ENCODE measurements around the gene DSCAML1.

DSCAML1 gene

DNA sequence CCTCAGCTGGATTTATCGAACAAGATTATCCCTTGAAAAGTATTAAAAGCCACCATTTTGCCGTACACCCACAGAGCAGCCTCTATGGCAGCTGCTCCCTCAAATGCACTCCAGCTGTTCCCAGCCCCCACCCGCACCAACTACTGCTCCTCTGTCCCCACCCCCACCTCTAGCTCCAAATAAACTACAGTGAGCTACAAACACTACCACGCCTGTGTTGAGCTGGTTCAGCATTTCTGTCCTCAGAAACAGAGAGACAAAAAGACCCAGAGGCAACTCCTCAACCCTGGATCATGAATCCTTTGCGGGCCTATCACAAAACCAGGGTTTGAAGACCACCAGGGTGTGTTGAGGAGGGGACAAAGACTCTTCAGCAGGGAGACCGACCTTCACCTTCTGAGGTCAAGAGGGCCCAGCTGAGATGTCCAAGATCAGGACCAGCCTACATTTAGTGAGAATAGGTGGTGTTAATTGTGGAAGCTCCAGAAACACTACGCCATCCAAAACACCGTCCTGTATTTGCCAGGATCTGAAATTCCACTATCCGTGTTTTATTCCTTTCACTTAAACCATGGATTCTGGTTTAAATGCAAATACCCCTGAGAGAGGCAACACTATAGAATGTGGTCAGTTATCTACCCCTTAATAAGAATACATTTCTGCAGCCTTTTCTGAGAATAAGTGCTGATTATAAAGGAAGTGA is 195.9 kb downstream of the DSCAML1 start:
- no peak overlapping the region for H3K4me3 ChIP-seq (ENCODE audit: low read length)
- H3K27ac ChIP-seq (ENCODE audit: low read length): no peak overlapping the region
- no peak overlapping the region for H3K9ac ChIP-seq (ENCODE audit: low read length)

DNA sequence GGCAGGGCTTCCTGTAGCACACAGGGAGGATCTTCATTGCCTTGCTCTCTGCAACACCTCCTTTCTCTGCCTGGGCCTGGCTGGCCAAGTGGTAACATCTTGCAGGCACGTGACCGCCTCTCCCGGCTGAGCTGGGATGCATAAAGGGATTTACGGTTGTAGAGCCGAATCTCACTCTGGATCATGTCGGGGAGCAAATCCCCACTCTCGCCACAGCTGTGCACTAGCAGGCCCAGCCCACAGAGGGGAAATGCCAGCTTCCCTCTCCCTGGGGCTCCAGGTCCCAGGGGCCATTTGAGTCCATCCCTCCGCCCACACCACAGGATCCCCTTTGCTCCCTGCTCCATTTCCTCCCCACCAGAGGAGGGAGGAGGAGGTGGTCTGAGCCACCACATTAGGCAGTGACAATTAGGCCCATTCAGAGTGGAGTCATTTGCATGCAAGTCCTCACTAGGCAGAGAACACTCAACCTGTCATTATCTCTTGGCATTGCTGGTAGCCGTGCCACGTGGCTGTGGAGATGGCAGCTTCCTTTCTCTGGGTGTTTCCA is 196.7 kb downstream of the DSCAML1 start:
- H3K36me3 ChIP-seq (replicated peaks; ENCODE audit: low read depth, low read length): no peaks in the 10 kb centered on the region
- H3K4me2 ChIP-seq (ENCODE audit: low read length): no peak overlapping the region
- no peaks in the 10 kb centered on the region for H3K79me2 ChIP-seq (ENCODE audit: low read length)
- peaks cover 20% of the 10 kb centered on the region for H3K27me3 ChIP-seq (ENCODE audit: low read depth, low read length)
- no peak overlapping the region for H3K9ac ChIP-seq (ENCODE audit: low read length)
- no peak overlapping the region for H3K4me3 ChIP-seq (ENCODE audit: low read length)
- TF ChIP-seq, protein P1, sequence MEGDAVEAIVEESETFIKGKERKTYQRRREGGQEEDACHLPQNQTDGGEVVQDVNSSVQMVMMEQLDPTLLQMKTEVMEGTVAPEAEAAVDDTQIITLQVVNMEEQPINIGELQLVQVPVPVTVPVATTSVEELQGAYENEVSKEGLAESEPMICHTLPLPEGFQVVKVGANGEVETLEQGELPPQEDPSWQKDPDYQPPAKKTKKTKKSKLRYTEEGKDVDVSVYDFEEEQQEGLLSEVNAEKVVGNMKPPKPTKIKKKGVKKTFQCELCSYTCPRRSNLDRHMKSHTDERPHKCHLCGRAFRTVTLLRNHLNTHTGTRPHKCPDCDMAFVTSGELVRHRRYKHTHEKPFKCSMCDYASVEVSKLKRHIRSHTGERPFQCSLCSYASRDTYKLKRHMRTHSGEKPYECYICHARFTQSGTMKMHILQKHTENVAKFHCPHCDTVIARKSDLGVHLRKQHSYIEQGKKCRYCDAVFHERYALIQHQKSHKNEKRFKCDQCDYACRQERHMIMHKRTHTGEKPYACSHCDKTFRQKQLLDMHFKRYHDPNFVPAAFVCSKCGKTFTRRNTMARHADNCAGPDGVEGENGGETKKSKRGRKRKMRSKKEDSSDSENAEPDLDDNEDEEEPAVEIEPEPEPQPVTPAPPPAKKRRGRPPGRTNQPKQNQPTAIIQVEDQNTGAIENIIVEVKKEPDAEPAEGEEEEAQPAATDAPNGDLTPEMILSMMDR (IDR thresholded peaks at IDR 0.05; ENCODE audit: low read depth, low read length): no peak
- no peak for TF ChIP-seq EZH2phosphoT487 (IDR thresholded peaks at IDR 0.05; ENCODE audit: low read depth)
- H3K4me1 ChIP-seq (ENCODE audit: low read length): no peaks in the 10 kb centered on the region
- no peaks in the 10 kb centered on the region for H3K9me3 ChIP-seq (ENCODE audit: insufficient read depth, low read length)
- H2AFZ ChIP-seq (ENCODE audit: low read depth, low read length): no peak overlapping the region
- no peaks in the 10 kb centered on the region for H4K20me1 ChIP-seq (ENCODE audit: insufficient read depth, low read length)
- H3K27ac ChIP-seq (ENCODE audit: low read length): no peak overlapping the region

More for the DNA sequence above, 195.9 kb downstream of the DSCAML1 start:
- Histone ChIP-seq H3K9me3 (ENCODE audit: insufficient read depth, low read length) (no peaks in the 10 kb centered on the region), H3K27me3 (ENCODE audit: low read depth, low read length) (peaks cover 16% of the 10 kb centered on the region), H4K20me1 (ENCODE audit: insufficient read depth, low read length) (no peaks in the 10 kb centered on the region), H3K36me3 (replicated peaks; ENCODE audit: low read depth, low read length) (no peaks in the 10 kb centered on the region), H3K4me2 (ENCODE audit: low read length) (no peak overlapping the region), H2AFZ (ENCODE audit: low read depth, low read length) (no peak overlapping the region), H3K79me2 (ENCODE audit: low read length) (no peaks in the 10 kb centered on the region), H3K4me1 (ENCODE audit: low read length) (peaks cover 5% of the 10 kb centered on the region)
- TF ChIP-seq, protein P1 (IDR thresholded peaks at IDR 0.05; ENCODE audit: low read depth, low read length): no peak
- no peak for TF ChIP-seq EZH2phosphoT487 (IDR thresholded peaks at IDR 0.05; ENCODE audit: low read depth)

- Histone ChIP-seq H3K9me3 (ENCODE audit: insufficient read depth, low read length) (no peaks in the 10 kb centered on the region), H3K4me3 (ENCODE audit: low read length) (no peak overlapping the region), H3K4me1 (ENCODE audit: low read length) (no peaks in the 10 kb centered on the region), H4K20me1 (ENCODE audit: insufficient read depth, low read length) (no peaks in the 10 kb centered on the region), H3K9ac (ENCODE audit: low read length) (no peak overlapping the region), H3K36me3 (replicated peaks; ENCODE audit: low read depth, low read length) (no peaks in the 10 kb centered on the region), H2AFZ (ENCODE audit: low read depth, low read length) (no peak overlapping the region), H3K27me3 (ENCODE audit: low read depth, low read length) (peaks cover 20% of the 10 kb centered on the region), H3K4me2 (ENCODE audit: low read length) (no peak overlapping the region), H3K27ac (ENCODE audit: low read length) (no peak overlapping the region), H3K79me2 (ENCODE audit: low read length) (no peaks in the 10 kb centered on the region)
- no peak for TF ChIP-seq EZH2phosphoT487 (IDR thresholded peaks at IDR 0.05; ENCODE audit: low read depth)
- TF ChIP-seq, protein P1 (IDR thresholded peaks at IDR 0.05; ENCODE audit: low read depth, low read length): no peak
Observed at GRCh38 chr11:117597071-117597470, 199.9 kb downstream of the DSCAML1 start.

DNA sequence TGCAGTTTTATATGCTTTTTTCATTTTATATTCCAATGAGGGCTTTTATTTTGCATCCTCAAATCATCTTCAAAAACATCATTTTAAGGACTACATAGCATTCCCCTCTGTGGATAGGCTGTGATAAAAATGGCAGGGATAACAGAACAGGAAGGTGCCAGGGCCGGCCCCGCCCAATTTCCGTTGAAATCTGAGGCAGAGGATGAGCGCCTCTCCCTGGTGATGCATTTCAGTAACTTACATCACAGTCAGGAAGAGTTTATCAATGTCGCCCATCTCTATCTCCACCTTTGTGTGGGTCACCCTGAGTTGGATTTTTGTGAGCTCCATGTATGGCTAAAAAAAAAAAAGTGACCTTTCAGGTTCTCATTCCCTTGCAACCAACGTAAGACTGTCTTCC is 201.6 kb downstream of the DSCAML1 start:
- Histone ChIP-seq H3K4me2 (ENCODE audit: low read length) (no peak overlapping the region), H3K9ac (ENCODE audit: low read length) (no peak overlapping the region), H3K27me3 (ENCODE audit: low read depth, low read length) (peaks cover 22% of the 10 kb centered on the region), H3K79me2 (ENCODE audit: low read length) (no peaks in the 10 kb centered on the region), H3K9me3 (ENCODE audit: insufficient read depth, low read length) (no peaks in the 10 kb centered on the region), H3K27ac (ENCODE audit: low read length) (no peak overlapping the region), H4K20me1 (ENCODE audit: insufficient read depth, low read length) (no peaks in the 10 kb centered on the region), H3K36me3 (replicated peaks; ENCODE audit: low read depth, low read length) (no peaks in the 10 kb centered on the region), H3K4me1 (ENCODE audit: low read length) (no peaks in the 10 kb centered on the region), H2AFZ (ENCODE audit: low read depth, low read length) (no peak overlapping the region), H3K4me3 (ENCODE audit: low read length) (no peak overlapping the region)
- TF ChIP-seq, protein P1 (IDR thresholded peaks at IDR 0.05; ENCODE audit: low read depth, low read length): peak; percentile 44; the same call in 1 of the 2 replicates
- TF ChIP-seq EZH2phosphoT487 (IDR thresholded peaks at IDR 0.05; ENCODE audit: low read depth): no peak
